Stimulated activated CD4-positive, alpha-beta T cell treated with anti-CD3 and anti-CD28 coated beads, Interleukin-1b, Interleukin-23, amount 100 ng/mL, for 48 hours (primary cell): ENCODE measurements around the gene KLHL2.
"Not testable (repeated sequence)": the region's sequence is repeated elsewhere in the genome, so short reads cannot be mapped to it uniquely, and the experiment has no call there.

Experiments used
- DNase-seq: peaks from one replicate; pipeline ENCODE4 v3.0.0-alpha.2; 2020

Gene KLHL2

DNA sequence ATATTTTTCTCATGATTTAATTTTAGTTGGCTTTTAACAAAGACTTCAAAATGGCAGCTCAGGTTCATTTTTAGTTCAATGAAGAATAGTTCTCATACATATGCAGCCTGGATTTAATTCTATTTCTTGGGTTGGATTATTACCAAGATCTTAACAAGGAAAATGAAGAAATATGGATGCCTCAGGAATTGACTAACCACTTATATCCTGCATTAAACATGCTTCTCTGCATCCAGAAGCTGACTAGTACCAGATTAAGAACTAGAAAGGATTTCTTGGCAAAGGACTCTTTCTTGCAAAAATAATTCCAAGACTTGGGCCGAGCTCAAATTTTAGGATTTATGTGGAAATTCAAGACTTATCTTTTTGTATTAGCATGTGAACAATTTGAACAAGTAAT, 5.6 kb upstream of the KLHL2 start:
- DNase-seq = no peak

DNA sequence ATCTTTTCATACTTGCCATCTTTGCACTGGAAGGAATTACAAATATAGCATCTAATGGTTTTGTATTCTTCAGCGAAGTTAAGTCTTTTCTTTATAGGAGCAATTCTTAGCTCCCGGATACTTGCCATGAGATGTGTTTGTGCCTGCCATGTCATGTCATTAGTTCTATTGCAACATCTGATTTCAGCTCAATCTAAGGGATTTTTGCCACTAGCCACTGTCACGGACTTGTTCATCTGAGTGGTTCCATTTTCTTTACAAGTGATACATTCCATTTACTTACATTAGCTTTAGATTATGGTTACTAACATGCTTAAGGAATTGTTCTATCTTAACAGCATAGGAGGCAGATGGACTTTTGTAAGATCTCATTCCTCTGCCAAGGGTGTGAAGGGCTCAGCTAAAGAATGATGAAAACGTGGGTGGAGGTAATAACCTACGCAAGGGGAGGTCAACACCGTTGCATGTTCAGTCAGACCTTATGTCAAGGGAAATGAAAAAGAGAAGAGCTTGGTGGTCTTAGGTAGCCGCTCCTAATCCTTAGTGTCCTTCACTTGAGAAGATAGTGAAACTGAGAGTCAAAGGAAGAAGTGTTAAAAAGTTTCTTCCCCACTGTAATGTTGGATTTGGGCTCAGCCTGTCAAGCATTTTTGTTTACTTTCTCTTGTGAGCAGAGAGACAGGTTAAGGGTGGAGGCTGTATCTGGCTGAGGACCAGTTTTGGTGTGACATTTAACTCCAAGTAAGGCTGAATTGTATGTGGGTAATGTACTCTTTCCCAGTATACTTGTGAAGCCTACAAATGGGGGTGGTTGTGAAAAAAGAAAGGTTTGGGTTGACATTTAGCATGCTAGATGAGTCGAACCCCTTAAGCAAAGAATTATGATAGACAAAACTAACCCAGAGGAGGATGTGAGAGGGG, 3.6 kb upstream of the KLHL2 start:
- DNase-seq = no peak

DNA sequence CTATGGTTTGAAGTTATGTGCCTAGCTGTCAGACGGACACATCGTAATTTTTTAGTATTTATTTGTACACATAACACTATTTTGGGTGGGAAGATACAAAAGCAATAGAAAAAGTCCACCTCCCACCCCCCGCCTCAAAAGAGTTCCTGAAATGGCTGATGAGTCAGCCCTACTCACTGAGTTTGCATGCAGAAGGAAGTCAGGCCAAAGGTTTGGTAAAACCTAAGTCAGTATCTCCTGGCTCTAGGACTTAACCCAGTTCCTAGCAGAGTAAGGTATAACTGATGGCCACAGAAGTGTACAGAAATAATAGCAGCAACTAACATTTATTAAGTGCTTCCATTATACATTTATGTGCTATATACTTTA, 2.9 kb upstream of the KLHL2 start:
- DNase-seq = no peak

- peak; percentile 10 for DNase-seq
Measured at GRCh38 chr4:165207016-165207430, 338 bp upstream of the KLHL2 start.

- no peak for DNase-seq
Measured at GRCh38 chr4:165208221-165208652, 876 bp downstream of the KLHL2 start.

- peak; percentile 32 for DNase-seq
Measured at GRCh38 chr4:165208741-165209388, 1.5 kb downstream of the KLHL2 start.

DNA sequence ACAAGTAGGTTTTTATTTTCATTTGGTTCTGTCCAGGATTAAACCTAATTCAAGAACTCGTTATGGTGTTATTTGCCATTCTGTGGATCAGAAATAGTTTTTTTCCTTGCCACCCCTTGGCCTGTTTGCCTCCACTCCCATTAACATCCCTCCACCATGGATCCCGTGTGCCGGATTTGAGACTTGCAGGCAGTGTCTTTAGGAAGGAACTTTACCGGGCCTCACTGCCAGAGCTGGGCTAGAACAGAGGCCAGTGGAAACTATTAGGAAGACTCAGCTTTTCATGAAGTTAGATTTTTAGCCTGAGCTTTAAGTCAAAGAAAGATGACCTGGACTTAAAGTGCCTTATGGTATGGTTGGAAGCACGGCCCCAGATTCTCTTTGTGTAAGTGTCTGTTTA, 2.4 kb downstream of the KLHL2 start:
- no peak for DNase-seq

DNA sequence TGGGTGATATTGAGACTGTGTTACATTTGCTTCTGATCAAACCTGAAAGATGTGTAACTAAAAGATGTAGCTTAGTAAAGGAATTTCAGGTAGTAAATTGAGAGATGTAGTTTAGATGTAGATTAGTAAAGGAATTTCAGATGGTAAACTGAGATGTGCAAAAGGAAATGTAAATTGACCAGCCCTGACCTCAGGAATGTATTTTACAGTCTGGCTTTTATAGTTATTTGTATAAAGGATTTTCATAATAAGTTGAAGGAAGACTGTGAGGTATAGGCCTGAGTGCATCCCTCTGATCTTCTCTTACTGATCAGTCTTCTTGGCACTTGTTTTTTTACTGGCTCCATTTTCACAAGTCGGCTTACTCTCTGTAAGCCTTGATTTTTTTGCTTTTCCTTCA, 3.2 kb downstream of the KLHL2 start:
- DNase-seq = no peak

DNA sequence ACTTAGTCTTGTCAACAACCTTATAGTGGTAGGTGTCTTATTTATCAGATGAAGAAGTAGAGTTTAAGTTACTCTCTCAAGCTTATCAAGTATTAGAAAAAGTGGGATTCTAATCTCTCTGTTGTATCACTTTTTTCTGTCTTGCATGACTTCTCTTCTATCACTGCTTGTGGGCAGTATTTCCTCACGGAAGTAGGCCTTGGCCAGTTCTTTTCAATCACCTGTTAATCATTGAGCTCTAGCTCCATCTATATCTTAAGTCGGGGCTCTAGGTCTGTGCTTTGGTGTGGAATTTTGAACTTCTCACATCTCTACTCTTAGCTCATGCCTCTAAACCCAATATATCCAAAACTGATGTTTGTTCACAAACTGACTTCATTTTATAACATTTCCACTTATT, 5.3 kb downstream of the KLHL2 start:
- DNase-seq = not testable (repeated sequence)

DNA sequence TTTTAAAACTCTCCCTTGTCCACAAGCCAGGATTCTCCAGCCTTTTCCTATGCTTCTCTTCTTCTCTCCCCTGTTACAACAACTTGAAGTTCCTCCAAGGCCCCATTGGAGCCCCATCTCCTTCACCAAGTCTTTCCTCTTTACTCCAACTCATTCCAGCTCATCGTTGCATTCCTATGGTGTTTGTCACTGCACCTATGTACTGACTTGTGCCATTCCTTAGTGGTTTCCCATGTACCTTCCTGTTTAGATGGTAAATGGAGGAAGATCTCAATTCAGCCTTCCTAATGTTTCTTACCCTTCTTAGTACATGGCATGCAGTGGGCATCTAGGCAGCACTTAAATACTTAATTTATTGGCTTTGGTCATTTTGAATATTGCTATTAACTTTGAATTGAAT, 6.0 kb downstream of the KLHL2 start:
- DNase-seq = not testable (repeated sequence)

DNA sequence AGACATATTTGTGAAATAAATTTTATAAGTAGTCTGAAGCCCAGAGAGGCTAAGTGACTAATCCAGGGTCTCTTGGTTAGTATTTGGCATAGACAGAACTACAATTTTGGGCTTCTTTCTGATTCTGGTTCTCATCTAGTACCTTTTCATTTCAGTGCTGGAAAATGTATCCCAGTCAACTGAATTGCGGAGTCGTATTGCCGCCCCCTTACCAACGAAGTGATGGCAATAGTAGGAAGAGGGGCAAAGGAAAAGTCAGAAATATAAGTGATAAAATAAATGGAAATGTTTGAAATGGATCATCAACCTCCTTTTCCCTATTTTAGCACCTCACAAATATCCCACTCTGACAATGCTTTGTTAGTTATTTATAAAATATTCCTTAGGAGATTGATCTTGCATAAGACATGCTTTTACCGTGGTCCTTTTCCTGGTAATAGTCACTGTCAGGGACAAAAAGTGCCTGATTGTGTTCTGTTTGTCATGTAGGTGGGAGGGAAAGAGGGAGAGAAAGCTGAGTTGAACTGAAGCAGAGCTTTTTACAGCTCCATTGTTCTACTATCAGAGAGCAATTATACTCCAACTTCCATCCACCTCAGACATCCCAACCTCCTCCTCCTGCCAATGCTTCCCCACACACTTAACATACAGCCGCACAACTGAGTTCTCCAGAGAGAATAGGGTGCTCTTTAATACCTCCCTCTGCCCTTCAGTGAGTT, 6.8 kb downstream of the KLHL2 start:
- not testable (repeated sequence) for DNase-seq

DNA sequence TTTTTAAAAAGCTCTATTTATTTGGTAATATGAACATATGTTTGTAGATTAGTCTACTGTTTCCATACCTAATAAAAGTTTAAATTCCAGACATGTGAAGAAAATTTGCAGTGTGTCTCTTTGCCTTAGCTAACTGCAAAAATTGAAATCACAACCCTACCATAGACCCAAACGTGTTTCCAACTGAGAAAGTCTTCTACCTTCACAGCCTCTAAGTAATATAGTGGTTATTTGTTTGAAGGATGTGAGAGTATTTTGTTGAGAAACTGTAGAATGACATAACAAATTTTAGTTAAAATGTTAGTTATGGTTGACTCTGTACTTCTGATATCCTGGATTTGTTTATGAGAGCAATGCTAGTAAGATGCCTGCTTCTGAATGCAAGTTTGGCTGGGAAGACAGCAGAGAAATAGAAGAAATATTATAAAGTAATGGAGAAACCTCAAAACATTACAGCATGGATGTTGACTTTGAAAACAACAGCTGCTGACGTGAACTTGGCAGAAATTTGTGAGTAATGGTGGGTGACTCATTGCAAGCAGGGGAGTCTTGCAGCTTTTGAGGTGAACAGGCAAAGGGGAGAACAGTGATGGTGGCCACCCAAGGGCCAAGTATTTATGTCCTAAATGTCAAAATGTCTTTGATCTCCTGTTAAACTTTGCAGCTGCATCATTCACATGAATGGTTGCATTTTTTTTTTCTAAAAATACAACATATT, 7.8 kb downstream of the KLHL2 start:
- peak; percentile 56 for DNase-seq

- DNase-seq = not testable (repeated sequence)
Measured at GRCh38 chr4:165215761-165216487, 8.6 kb downstream of the KLHL2 start.

- no peak for DNase-seq
Measured at GRCh38 chr4:165217325-165217724, 10.0 kb downstream of the KLHL2 start.

GRCh38 chr4:165221306-165221705, 13.9 kb downstream of the KLHL2 start:
- DNase-seq = not testable (repeated sequence)

- not testable (repeated sequence) for DNase-seq
Measured at GRCh38 chr4:165221993-165222650, 14.8 kb downstream of the KLHL2 start.

DNA sequence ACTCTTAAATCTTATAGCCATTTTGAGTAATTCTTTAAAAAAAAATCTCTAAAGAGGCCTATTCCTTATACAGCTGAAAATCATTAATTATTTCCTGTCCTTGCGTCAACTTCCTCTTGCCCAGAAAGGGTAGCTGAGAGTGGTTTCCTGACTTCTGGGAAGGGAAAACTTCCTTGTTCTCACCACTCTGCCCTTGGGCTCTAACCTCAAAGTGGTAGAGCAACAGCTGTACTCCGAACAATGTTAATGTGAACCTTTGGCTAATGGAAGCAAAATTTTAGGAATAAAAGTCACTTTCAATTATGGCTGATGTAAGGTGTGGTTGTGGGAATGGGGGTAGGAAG, 15.3 kb downstream of the KLHL2 start:
- DNase-seq = no peak

DNA sequence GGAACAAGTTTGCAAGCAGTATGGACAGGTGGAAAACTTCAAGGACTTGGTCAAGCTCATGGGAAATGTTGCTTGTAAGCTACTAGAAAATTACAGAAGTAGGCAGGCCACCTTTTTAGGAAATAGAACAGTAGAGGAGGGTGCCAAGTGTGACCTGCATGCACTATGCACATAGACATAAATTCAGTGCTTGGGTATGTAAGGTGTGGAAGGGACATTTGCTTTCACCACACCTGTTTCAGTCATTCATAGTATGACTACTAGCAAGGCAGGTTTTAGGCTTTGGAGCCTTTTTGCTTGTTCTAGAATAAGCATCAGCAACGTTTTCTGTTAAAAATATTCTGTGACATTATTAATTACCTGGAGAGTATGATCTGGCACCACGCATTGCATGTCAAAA, 20.0 kb downstream of the KLHL2 start:
- DNase-seq = not testable (repeated sequence)

GRCh38 chr4:165229490-165230200, 22.3 kb downstream of the KLHL2 start:
- DNase-seq = not testable (repeated sequence)

DNA sequence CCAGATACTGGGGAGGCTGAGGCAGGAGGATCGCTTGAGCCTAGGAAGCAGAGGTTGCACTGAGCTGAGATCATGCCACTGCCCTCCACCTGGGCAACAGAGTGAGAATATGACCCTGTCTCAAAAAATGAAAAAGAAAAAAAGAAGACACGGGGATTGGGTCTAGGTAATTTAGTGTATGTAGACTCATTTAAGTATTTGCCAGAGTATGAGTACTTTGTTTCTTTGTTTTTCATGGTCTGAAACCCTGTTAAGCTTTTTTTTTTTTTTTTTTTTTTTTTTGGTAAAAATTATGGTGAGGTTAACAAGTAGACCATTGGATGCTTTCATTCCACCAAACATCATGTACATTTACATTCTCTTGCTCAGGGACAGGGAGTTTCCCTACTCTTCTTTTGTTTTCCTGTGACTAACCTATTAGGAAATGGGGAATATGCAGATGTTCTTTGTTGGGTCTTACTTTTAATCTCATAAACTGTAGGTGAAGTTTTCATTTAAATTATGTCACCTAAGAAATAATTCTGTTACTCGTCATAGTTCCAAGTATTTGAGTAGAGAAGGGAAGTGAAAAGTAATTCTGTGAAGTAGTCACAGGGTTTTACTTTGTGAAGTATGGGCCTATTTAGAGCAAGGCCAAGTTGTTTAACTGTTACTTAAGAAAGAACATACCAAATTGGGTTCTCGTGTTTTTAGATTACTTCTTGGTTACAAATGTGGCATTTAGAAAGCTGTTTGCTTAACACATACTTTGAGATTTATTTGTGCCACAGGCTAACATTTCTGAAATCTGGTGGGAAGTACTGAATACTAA, 25.5 kb downstream of the KLHL2 start:
- not testable (repeated sequence) for DNase-seq
